Head of caudate nucleus (tissue), 42 donors: ENCODE data around the gene CABLES1.

Experiments used
- DNase-seq, 42 donors: peaks; one replicate each; pipeline versions ENCODE4 v3.0.0 to v3.0.0-alpha.2; 2020 to 2021; ENCODE audit warnings: mixed read lengths in 7 of 42
- intact Hi-C: fragments of 100-400 bp; cut with DNase I; formaldehyde crosslinking; loops from one replicate; pipeline ENCODE4 v1.15.0; 2022

Gene CABLES1

DNA sequence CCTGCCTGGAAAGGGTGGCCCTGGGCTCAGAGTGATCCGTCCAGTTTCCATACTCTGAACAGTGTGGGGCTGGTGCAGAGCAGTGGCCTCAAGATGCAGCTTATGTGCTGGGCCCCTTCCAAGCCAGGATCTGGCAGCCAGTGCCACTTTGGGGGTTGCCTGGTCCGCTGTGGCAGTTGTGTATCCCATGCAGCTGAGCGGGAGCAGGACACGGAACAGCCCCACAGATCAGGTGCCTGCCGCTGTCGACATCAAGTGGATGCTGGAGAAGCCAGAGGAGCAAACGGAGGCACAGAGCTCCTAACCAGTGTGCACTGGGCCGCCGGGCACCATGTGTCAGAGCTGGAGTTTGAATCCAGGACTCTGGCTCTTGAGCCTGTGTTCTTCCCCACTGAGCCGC lies 112.0 kb downstream of the CABLES1 start:
- intact Hi-C loops, result no loop called here
- DNase-seq, result no peak

DNA sequence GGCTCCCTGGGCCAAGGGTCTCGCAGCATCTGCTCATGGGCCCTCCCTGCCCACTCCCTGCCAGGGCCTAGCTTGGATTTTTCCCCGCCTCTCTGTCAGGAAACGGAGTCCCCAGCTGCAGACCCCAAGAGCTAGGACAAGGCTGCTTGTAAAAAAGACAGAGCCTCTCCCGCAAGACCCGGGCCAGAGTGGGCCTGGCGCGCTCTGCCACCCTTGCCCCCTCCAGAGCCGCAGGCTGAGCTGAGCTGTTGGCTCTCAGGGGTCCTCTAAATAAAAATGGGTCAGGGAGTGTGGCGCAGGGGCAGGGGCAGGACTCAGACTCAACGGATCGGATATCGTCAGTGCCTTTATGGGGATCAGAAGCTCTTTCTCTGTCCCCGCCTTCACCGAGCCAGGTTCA lies 112.6 kb downstream of the CABLES1 start:
- intact Hi-C loops, result no loop called here
- no peak for DNase-seq

DNA sequence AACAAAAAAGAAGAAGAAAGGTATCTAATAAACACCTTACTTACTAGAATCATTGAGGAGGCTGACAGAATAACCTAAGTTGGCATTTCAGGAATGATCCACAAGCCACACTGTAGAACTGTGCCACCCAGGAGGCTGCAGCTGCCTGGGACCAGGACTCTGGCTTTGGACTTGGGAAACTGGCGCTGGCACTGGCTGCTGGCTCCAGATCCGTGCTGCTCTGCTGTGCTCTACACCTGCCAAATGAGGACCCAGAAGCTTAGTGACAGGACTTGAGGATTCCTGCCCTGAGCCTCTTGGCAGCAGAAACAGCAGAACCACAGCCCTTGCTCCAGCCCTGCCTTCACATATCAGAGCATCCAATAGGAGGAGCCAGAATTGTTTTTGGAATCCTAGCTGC lies 113.5 kb downstream of the CABLES1 start:
- DNase-seq, result no peak
- intact Hi-C loops, result no loop called here

DNA sequence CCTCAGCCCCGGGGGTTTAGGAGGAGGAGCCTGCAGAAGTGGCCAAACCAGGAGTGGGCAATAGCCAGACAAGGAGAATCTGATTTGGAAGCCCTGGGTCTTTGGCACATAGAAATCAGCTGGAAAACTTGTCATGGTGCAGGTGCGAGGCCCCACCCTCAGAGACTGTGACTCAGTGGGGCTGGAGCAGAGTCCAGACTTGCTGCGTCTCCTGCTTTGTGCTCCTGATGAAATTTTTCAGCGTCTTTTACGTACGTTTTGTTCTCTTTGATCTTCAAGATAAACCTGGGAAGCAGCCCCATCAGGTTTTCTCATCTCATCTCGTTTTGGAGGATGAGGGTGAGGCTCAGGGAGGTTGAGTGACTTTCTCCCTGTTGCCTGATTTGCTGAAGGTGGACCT lies 114.1 kb downstream of the CABLES1 start:
- intact Hi-C loops, result no loop called here
- DNase-seq, result no peak

DNA sequence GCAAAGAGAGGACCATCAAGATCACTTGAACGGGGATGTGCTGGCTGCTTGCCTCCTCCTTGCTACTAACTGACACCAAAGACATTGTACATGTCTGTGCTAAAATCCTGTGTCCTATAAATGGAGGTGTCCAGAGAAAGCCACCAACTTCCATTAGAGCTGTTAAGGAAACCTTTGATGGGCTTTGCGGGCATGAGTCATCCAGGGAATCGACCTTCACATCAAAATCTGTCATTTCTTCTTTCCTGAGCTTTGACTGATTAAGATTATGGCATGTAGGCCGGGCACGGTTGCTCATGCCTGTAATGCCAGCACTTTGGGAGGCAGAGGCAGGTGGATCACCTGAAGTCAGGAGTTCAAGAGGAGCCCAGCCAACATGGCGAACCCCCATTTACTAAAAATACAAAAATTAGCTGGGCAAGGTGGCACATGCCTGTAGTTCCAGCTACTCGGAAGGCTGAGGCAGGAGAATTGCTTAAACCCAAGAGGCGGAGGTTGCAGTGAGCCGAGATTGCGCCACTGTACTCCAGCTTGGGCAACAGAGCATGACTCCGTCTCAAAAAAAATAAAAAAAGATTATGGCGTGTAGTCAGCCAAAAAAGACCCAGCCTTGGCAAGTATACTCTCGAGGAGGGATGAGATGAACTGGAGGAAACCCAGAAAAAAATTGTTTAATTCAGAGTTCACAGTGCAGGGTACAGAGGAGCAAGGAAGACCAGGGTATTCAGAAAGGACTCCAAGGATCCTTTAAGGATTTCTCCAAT lies 115.8 kb downstream of the CABLES1 start:
- intact Hi-C loops, result no loop called here
- no peak for DNase-seq

DNA sequence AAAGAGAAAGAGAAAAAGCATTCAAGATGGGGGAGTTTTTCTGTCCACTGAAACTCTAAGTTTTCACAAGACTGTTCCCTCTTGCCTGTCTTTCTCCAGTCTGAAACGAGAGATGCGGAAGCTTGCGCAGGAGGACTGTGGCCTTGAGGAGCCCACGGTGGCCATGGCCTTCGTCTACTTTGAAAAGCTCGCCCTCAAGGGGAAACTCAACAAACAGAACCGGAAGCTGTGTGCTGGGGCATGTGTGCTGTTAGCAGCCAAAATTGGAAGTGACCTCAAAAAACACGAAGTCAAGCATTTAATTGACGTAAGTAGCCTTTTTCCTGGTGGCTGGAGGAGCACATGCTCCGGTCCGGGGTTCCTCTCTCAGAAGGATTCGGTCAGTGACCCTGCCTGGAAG lies 118.3 kb downstream of the CABLES1 start:
- intact Hi-C loops, result no loop called here
- DNase-seq, result no peak

DNA sequence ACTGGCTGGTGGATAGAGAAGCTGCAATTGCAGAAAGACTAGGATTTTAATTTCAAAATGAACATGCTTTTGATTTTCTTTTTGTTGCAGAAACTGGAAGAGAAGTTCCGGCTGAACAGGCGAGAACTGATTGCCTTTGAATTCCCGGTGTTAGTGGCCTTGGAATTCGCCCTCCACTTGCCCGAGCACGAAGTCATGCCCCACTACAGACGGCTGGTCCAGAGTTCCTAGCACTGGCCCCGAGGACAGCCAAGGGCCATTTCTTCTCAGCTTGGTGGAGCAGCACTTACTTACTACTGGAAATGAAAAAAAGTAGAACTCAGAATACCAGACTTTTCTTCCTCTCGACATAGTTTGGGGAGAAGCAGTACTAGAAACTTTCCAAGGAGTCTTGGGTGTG lies 121.9 kb downstream of the CABLES1 start:
- DNase-seq, result no peak
- intact Hi-C loops, result no loop called here

DNA sequence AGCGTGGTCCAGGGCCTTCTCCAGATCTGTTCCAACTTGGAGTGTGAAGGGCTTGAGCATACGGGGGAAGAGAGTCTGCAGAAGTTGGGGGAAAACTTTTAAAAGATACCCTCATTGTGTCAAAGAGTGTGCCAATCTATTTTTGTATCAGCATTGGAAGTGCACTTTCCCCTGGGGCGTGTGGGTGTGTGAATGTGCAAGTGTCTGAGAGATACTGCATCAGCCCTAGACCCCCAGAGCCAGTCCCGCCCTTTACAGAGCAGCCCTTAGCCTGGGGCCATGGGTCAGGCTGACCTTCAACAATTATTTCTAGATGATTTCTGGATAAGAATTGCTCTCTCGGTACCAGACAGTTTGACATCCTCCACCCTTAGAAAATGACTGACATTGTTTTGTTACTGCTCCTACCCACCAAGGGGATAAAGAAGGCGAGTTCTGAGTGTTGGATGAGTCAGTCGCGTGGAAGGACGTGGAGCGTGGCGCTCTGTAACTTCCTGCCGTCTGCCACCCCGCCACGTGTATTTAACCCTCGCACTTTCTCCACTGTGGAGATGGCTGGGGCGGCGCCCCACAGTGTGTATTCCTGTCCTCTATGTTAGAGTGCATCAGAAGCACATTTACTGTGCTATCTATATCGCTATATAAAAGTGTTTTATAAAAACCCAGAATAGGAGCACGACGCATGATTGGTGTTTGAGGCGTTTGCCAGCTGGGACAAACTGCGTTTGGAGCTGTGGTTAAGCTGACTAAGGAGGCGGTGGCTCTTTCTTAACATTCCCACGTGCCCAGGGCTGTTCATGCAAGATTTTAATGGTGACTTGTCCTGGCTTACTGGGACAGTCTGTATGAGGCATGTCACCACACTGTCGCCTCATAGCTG lies 122.6 kb downstream of the CABLES1 start:
- intact Hi-C loops, result no loop called here
- DNase-seq, result peak in 37 of 42 donors; percentile 21 to 84 (median 63)

DNA sequence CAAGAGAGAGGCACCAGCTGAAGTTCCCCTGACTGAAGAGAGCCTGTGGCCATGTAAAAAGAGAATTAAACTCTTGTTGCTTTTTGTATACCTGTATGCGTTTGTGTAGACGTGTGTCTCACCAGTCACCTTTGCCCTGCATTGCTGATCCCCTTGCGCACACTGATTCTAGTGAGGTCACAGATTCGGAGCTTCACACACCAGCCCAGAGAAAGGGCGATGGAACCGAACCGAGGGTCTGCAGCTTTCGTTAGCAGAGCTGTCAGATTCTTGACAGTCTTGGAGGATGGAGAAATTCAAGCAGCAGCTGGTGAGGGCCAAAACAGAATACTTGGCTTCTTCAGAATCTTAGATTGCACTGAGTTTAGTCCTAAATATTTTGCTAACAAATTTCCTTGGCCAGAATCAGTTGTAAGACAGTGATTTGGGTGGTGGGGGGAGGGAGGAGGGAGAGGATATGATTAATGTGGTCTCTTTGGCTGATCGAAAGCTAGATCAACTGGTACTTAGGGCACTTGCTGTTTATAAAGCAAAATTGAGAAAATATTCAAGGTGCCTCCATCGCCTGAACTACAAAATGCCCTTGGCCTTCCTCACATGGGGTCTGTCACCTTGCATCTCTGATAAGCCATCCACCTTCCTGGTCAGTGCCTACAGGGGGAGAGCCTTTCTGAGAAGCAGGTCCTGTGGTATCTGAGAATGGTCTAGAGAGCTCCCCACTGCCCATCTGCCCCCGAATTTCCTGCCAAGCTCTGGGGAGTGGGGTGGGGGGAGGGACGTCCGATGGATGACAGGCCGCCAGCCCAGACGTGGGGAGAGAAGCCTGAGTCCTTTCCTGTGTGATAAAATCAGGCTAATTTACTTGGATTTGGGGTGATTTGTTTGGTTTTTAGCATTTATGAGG lies 123.5 kb downstream of the CABLES1 start:
- DNase-seq, result no peak
- intact Hi-C loops, result no loop called here

DNA sequence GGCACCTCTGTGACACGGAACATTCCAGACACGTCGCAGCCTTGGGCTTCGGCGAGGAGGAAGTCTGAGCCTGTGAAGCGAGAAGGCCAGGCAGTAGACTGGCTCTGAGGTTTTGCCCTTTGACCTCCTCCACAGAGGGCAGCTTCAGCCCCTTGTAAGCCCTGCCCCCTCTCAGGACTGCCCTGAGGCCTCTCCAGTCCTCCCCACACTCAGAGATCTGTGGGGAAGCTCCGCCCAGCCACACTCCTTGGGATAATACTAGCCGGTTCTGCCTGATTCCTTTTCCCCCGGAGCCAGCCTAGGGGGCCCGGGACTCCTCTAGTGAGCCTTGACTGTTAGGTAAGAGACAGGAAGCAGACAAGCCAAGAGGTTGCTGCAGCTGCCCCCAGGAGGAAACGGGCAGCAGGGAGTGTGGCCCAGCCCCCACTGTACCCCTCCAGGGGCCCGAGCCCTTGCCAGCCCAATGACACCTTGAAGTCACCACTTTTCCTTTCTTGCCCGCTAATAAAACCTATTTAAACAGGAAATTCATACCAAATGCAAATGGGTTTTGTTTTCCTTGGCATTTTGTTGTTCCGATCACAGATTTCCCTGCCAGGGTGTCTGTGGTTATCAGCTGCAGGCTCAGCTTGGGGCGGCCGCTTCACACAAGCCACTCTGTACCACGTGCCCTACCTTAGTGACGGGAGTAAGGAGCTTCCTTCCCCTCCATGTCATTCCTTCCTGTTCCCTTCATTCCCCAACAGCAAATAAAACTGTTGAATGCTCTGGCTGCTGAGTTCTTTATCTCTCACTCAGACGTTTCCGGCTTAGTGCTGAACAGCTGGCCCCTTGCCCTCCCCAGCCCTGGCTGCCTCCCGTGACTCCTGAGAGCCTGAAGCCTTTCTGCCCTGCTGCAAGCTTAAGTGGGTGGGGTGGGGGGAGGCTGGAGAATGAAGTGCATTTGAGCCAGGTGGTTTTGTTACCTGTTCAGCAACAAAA lies 124.7 kb downstream of the CABLES1 start:
- intact Hi-C loops, result no loop called here
- peak in 16 of 42 donors; percentile 15 to 60 (median 40) for DNase-seq

DNA sequence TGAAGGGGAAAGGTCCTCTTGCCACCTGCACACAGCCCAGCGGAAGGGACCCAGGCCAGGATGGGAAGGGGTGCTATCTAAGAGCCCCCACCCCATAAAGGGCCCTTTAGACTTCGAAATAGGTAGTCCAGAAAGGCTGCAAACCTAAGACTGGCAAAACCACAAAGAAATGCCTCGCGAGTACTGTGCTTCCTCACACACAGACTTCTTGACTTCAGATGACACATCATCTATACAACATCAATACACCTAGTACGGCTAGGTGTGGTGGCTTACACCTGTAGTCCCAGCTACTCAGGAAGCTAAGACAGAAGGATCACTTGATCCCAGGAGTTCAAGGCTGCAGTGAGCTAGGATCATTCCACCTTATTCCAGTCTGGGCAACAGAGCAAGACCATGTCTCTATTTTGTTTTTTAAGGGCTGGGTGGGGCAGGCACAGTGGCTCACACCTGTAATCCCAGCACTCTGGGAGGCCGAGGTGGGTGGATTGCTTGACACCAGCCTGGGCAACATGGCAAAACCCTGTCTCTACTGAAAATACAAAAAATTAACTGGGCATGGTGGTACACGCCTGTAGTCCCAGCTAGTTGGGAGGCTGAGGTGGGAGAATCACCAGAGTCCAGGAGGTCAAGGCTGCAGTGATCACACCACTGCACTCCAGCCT lies 125.8 kb downstream of the CABLES1 start:
- intact Hi-C loops, result no loop called here
- no peak for DNase-seq

DNA sequence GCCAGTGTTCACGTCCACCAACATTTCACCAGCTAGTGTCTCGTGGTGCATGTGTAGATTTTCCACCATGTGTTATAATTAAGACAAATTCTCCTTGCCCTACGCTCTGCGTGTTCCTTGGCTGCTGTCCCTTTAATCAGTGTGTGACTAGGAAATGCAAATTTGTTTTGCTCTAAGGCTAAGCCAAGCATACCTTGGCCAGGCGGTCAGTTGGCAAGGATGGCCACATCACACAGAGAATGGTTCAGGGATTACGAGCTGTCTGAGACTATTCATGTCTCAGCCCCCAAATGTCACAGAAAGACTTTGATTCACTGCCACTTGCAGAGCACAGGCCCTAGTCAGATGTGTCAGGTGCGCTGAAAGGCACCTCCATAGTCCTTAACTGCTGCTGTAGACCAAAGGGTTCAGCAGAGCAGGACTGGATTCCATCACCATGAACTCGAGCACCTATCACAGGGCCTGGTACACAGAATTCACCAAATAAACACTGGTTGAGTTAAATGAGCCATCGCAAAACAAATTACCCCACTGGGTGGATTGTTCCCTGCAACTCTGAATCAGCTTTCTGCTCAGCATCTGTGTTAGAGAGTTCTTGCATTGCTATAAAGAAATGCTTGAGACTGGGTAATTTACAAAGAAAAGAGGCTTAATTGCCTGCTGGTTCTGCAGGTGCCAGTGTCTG lies 128.4 kb downstream of the CABLES1 start:
- peak in 1 of 42 donors; percentile 54 for DNase-seq
- intact Hi-C loops, result no loop called here

DNA sequence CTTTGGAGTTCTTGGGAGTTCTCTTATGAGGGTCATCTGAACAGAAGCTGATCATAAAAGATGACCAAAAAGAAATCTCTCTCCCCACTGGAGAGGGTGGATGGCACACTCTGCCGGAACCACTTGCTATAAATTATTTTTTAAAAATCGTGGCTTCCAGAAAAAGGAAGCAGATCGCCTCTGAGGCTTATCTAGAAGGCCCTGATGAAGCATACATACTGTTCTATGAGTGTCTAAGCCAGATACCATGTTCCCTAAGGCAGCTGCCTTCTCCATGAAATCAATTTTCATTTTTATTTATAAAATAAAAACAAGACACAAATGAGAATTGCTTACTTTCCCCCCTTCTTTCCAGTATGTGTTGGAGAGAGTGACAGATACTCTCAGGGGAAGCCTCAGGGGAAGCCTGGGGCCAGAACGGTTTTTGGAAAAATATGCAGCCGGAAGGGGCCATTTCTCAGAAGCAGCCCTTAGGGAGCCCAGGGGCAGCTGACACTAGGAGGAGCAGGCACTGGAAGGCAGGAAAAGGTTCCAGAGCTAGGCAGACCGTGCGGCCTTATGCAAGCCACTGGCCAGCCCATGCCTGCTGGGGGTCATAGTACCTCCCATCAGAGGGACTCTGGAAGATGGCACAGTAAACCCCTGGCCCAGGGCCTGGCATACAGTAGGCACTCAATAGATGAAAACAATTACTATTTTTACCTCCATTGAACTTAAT lies 130.6 kb downstream of the CABLES1 start:
- DNase-seq, result no peak
- intact Hi-C loops, result no loop called here

DNA sequence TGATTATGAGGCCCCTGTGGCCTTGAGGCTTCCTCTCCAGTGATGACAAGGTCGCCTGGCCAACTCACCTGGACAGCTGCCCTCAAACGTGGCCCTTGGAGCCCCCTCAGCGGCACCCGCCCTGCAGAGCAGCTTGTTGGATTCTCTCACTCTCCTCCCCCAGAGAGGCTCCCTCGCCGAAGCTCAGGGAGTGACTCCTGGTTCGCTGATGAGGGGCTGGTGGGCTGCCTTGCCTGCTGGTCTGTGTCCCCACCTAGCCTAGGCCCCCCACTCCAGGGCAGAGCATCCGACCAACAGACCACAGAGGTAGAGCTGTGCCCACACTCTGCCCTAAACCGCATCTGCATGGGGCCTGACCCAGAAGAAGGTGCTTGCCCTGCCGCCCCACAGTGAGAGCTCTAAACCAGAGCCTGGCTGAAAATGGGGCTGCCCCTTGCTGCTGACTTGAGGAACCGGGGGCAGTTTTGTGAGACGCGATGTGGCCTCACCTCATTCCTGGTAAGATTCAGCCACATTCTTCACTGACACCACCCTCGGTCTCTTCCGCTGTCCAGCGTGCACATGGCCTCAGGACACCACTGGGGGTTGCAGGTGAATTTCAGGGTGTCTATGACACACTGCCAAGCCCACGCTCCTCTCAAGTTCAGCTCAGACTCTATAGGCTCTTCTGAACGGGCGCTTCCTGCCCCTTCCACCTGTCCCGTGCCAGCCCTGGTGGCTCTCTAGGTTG lies 131.6 kb downstream of the CABLES1 start:
- intact Hi-C loops, result no loop called here

DNA sequence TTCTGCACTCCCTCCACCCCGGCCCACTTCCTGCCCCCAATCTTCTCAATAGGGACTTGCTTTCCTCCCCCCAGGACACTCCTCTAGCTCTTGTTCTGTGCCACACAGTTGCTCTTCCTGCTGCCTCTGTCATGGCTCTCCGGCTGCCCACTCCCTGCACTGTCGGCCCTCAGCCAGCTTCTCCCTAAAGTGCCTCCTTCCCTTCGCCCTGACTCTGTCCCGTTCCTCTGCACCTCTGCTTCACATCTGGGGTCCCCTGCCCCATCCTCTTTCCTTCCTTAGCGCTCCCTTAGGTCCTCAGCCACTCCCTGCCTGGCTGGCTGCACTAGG lies 132.1 kb downstream of the CABLES1 start:
- intact Hi-C loops, result no loop called here
- DNase-seq, result no peak

More for the DNA sequence above, 131.6 kb downstream of the CABLES1 start:
- no peak for DNase-seq

DNA sequence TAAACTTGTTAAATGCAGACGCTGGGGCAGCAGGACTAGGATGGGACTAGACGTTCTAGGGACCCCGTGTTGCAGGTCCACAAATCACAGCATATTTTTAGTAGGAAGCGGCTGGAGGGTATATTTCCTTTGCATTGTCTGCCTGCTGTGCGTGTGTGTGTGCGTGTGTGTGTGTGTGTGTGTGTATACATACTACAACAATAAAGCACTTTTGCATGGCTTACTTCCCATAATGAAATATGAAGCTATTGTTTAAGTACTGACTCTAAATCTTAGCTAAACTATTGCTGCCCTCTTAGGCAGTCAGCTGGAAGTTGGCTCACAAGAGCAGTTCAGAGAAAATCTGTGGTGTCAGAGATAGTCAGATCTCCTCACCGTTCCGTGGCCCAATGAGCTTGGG lies 133.4 kb downstream of the CABLES1 start:
- intact Hi-C loops, result no loop called here
- no peak for DNase-seq
